COLO668 (cell line): Measurements from ENCODE around the gene ETV6.

ENCODE experiments used
- DNase-seq: peaks from one replicate; lab custom pipeline; 2025; ENCODE audit not compliant: unreplicated experiment; lab: John Stamatoyannopoulos, UW

ETV6 gene

GRCh38 chr12:11756022-11756421, 106.5 kb downstream of the ETV6 start:
- DNase-seq, result no peak

- DNase-seq, result no peak
These were observed 107.0 kb downstream of the ETV6 start for GRCh38 chr12:11756523-11756922.

GRCh38 chr12:11757095-11757494, 107.6 kb downstream of the ETV6 start:
- no peak for DNase-seq

- no peak for DNase-seq
These were observed 108.1 kb downstream of the ETV6 start for GRCh38 chr12:11757531-11757930.

- DNase-seq, result no peak
These were observed 108.6 kb downstream of the ETV6 start for GRCh38 chr12:11758087-11758486.

- no peak for DNase-seq
These were observed 109.3 kb downstream of the ETV6 start for GRCh38 chr12:11758510-11759493.

- DNase-seq, result no peak
These were observed 110.0 kb downstream of the ETV6 start for GRCh38 chr12:11759494-11759878.

GRCh38 chr12:11759899-11760298, 110.4 kb downstream of the ETV6 start:
- no peak for DNase-seq

GRCh38 chr12:11761869-11762567, 112.5 kb downstream of the ETV6 start:
- DNase-seq, result no peak

- no peak for DNase-seq
These were observed 113.4 kb downstream of the ETV6 start for GRCh38 chr12:11762723-11763326.

- DNase-seq, result no peak
These were observed 114.5 kb downstream of the ETV6 start for GRCh38 chr12:11763760-11764520.

GRCh38 chr12:11764837-11765236, 115.4 kb downstream of the ETV6 start:
- DNase-seq, result no peak

GRCh38 chr12:11765421-11765816, 115.9 kb downstream of the ETV6 start:
- no peak for DNase-seq

- DNase-seq, result no peak
These were observed 116.6 kb downstream of the ETV6 start for GRCh38 chr12:11765817-11766794.

- DNase-seq, result no peak
These were observed 117.7 kb downstream of the ETV6 start for GRCh38 chr12:11767029-11767724.

GRCh38 chr12:11767798-11768197, 118.3 kb downstream of the ETV6 start:
- DNase-seq, result no peak

GRCh38 chr12:11768233-11768965, 118.9 kb downstream of the ETV6 start:
- no peak for DNase-seq

GRCh38 chr12:11769723-11770514, 120.4 kb downstream of the ETV6 start:
- no peak for DNase-seq
